ENCODE measurements around the gene ASB10. TPM values are rescaled to one million over a fixed set of nuclear protein-coding genes. Genes with fewer than 3 reads are reported as not detected.

ASB10 gene
- total RNA-seq, 1 experiment from 2014 or later, result not detected

GRCh38 chr7:151210087-151210854, 23.2 kb upstream of the ASB10 start, which contains the start of gene H2BK1:
H2BK1 (minus strand) TSS chr7:151210488; CDS start chr7:151210318, 170 bp downstream.
- DNase-seq (ENCODE audit: low spot score), result no peak

DNA sequence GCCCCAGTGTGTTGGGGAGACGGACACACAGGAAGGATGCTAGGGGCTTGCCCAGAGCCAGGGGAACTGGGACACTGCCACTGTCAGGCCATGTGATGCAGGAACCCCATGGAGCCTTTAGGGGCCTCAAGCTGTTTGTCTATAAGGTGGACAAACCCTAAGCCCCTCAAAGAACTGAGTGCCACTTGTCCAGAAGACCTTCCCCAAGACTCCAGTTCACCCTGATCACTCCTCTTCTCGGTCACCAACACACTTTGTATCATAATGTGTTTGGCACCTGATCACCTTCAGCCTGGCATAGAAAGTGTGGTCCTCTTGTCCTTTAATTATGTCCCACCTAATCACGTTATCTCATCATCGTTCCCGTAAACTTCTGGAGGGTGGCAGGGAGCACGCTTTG, 22.5 kb upstream of the ASB10 start:
- no peak for DNase-seq (ENCODE audit: low spot score)

GRCh38 chr7:151208253-151208862, 21.3 kb upstream of the ASB10 start:
- DNase-seq (ENCODE audit: low spot score), result no peak

GRCh38 chr7:151207804-151208203, 20.8 kb upstream of the ASB10 start:
- no peak for DNase-seq (ENCODE audit: low spot score)

DNA sequence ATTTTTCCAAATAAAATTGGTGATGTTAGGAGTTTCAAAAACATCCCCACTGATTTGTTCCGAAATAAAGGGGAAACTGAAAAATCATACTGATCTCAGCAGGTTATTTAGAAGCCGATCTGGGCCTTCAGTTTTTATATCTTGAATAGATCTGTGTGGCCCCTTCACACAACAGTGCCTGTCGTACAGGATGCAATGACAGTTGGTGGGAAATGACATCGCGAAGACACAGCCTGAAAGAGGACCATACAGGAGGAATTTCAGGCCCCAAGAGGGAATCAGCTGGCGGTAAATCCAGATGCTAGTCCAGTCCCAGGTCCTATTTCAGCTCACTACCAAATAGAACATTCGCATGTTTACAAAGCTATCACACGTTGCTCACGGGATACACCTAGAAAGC, 20.3 kb upstream of the ASB10 start:
- no peak for DNase-seq (ENCODE audit: low spot score)

DNA sequence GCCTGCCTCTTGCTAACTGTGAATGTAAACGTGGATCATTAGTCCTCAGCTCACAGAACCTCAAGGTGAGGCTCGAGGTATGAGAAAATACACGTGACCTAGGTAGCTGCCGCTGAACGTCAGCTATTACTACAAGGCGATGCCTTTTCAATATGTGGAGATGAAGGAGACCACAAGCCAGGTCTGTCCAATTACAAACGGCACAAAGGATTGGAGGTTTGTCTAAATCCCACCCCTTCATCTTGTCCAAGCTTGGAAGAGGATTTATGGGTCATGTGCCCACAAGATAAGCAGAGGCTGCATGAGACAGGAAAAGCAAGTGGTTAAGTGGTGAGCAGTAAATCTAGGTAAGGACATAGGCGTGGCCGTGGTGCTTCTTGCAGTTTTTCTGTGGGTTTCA, 19.9 kb upstream of the ASB10 start:
- no peak for DNase-seq (ENCODE audit: low spot score)

- no peak for DNase-seq (ENCODE audit: low spot score)
Measured at GRCh38 chr7:151205730-151206129, 18.7 kb upstream of the ASB10 start.

- DNase-seq (ENCODE audit: low spot score), result no peak
Measured at GRCh38 chr7:151204383-151205032, 17.5 kb upstream of the ASB10 start.

DNA sequence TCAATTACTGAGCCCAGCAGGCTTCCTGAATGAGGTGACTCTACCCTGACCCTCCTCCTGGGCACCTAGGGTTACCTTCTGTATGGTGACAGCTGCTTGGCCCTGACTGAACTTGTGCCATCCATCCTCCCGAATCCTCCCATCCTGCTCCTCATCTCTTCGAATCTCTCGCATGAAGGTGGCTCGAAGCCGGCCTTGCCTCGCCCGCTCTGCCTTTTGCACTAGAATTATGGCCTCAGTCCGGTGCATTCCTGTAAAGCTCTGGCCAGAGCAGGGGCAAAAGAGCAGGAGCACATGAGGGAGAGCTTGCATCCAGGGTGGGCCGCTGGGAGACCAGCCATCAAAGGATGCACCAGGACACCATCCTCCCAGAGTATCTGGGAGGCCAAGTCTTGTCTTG, 15.8 kb upstream of the ASB10 start:
- no peak for DNase-seq (ENCODE audit: low spot score)

DNA sequence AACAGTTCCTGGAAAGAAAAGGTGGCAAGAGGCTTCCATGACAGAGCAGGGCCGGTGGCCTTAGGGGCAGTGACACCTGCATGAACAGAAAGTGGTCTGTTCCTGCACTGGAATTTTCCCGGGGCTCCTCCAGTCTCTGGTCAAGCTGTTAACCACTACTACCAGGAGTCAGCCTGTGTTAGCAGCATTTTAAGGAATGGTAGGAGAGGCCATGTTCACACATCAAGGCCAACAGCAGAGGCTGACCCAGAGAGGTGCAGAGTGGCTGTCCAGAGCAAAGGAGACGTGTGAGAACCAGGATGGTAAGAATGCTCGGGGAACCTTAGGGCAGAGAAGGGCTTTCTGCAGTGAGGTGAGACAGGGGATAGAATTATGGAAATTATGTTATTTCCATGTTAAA, 14.7 kb upstream of the ASB10 start:
- DNase-seq (ENCODE audit: low spot score), result no peak

DNA sequence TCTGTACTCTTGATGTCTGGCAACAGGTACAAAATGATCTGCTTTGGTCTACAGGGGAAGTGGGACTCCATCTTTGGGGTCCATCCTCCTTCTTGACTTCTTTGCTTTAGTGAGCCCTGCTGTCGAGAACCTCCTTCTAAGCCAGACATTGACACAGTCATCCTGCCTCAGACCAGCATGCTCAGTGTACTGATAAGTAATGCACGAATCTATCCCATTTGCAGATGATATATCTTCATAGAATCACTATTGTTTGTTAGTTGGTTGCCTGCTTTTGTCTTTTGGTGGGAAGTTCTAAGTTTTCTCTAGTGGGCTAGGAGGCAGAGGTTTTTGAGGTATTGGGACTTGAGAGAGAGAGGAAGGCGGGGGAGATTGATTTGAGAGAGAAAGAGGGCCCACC, 14.3 kb upstream of the ASB10 start:
- DNase-seq (ENCODE audit: low spot score), result no peak

DNA sequence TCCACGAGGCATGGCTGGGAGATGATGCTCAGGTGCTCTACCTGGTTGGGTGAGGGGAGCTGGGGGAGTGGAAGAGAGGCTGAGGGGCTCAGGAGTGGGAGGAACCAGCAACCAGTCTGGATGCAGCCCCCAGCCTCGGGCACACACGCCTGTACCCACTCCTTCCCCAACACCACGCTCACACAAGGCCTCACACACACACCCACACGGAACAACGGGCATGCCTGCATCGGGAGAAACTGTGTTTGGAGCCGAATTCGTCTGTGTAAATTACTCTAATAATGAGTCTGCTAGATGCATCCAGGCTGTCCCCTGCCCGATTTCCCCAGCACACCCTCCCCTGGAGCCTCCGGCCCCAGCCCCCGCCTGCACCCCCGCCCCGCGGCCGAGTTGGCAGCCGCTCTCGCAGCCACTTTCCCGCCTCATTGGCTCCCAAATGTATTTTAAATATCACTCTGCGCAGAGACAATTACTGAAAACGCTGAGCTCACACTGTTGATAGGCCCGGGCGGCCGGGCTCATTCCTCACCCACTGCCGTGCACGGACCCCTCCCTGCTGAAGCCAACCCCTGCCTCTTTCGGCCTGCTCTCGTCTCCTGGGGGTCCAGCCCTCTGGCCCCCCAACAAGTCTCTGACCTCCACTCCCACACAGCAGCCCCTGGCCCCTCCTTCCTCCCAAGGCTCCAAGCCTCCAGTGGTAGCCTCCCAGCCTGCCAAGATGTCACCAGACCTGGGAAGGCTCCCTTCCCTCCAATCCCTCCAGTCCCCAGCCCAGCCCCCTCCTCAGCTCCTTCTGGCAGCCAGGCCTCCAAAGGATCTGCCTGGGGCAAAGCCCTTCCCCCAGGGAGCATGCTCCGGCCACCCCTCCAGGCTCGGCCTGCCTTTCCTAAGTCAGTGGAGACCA, 12.1 kb upstream of the ASB10 start:
- DNase-seq (ENCODE audit: low spot score), result no peak

DNA sequence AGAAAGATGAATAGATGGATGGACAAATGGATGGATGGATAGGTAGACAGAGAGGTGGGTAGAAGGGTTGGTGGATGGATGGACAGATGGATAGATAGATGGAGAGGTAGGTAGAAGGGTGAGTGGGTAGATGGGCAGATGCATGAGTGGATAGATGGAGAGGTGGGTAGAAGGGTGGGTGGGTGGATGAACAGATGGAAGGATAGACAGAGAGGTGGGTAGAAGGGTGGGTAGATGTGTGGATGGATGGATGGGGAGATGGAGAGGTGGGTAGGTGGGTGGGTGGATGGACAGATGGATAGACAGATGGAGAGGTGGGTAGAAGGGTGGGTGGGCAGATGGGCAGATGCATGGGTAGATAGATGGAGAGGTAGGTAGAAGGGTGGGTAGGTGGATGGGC, 10.9 kb upstream of the ASB10 start:
- no peak for DNase-seq (ENCODE audit: low spot score)

- no peak for DNase-seq (ENCODE audit: low spot score)
Measured at GRCh38 chr7:151195616-151196450, 8.8 kb upstream of the ASB10 start.

- DNase-seq (ENCODE audit: low spot score), result no peak
Measured at GRCh38 chr7:151194188-151194587, 7.1 kb upstream of the ASB10 start.

DNA sequence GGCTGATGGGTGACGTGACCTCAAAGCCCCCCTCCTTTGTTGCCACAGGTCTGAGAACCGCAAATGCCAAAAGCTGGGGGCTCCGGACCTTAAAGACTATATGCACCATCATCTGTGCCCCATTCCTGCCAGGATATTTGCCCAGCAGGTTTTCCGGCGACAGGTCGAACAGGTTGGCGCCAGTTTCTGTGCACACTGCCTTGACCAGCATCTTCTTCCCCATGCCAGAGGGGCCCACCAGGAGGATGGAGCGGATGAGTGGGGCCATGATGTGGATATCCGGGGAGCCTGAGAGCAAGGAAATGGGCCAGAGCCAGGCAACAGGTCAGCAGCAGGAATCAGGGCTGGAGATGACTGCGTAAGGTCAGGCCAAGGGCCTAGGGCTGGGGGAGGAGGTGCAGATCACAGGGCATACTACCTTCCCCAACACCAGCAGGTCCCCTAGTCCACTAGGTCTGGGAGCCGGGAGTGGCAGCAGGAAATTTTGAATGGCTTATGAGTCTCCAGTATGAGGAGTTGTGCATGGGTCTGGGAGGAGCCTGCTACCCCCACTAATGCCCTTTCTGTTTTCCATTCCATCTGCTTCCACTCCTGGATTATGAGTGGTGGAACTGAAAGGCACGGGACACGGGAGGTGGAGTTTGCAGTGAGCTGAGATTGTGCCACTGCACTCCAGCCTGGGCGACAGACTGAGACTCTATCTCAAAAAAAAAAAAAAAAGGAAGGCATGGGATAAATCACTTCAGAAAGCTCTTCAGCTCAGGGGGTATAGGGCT, 6.3 kb upstream of the ASB10 start:
- DNase-seq (ENCODE audit: low spot score), result no peak

- DNase-seq (ENCODE audit: low spot score), result no peak
Measured at GRCh38 chr7:151192002-151192539, 5.0 kb upstream of the ASB10 start.

DNA sequence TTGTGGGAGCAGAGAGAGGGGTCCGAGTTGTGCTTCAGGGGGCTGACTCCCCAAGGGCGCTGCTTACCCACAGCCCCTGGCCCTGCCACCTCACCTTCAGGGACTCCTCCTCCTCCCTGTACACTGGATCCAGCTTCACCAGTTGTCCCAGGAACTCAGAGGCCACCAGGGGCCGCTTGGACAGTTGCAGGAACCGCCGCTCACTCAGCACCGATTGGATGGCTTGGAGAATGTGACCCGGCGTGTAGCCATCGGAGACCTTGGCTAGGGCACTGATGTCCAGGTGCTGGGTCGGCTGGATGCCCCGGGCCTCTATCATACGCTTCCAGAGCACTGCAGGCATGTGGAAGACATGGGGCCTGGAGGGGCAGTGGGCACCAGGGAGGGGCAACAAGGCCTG, 4.5 kb upstream of the ASB10 start:
- DNase-seq (ENCODE audit: low spot score), result no peak

- DNase-seq (ENCODE audit: low spot score), result no peak
Measured at GRCh38 chr7:151189038-151189437, 2.0 kb upstream of the ASB10 start.

DNA sequence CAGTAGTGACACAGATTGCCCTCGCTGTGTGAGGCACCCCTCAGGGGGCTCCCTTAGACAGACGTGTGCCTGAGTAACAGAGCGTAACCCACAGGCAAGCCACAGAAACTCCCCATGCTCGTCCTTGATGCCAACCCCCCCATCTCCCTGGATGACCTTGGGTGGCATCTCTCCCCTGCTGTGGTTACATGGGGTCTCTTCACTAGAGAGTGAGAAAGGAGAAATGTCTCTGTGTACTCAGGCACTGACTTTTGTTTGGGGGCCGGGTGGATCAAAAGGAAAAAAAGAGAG, 1.1 kb upstream of the ASB10 start:
- DNase-seq (ENCODE audit: low spot score), result no peak
